K562 (cell line): ENCODE measurements around the gene CA7. TPM values are rescaled to one million over a fixed set of nuclear protein-coding genes. Genes with fewer than 3 reads are reported as not detected.

Source experiments
- ATF7 ChIP-seq: fragments of 450-650 bp; IDR thresholded peaks from 2 replicates; pipeline ENCODE4 v1.7.1; 2014; ENCODE audit warnings: mild to moderate bottlenecking, moderate library complexity
- CBX3 ChIP-seq, 2 experiments: IDR thresholded peaks; 1 replicate in 1 of 2; 2 replicates in 1 of 2; pipeline ENCODE4 v1.6.1; 2012; ENCODE audit warnings: inconsistent platforms in 2 of 2, low read length in 2 of 2, borderline replicate concordance in 1 of 2, control low read depth in 1 of 2
- CBX8 ChIP-seq: fragments of 200-600 bp; sonication (generic); IDR thresholded peaks from 2 replicates; pipeline ENCODE4 v1.6.1; 2012; ENCODE audit warnings: borderline replicate concordance, mixed run types, low read depth, mild to moderate bottlenecking, moderate library complexity, mixed read lengths, low read length, control low read depth, inconsistent platforms; ENCODE audit not compliant: poor library complexity, severe bottlenecking; ENCODE audit errors: extremely low read depth
- CEBPG ChIP-seq, 3 experiments: fragments of 200-800 bp in 1 of 3; sonication (Bioruptor generic) in 1 of 3; sonication (generic) in 1 of 3; formaldehyde crosslinking in 1 of 3; IDR thresholded peaks in 2 of 3; conservative IDR thresholded peaks in 1 of 3; 2 replicates each; pipeline versions ENCODE4 v1.6.1 to v1.8.0; 2016 to 2022; ENCODE audit warnings: missing compliant biosample characterization in 2 of 3, missing genetic modification characterization in 2 of 3, mild to moderate bottlenecking in 1 of 3, missing genetic modification reagents in 1 of 3
- CHCHD3 ChIP-seq: fragments of 250-450 bp; sonication (Bioruptor Pico); IDR thresholded peaks from 2 replicates; pipeline ENCODE4 v2.1.2; 2022; ENCODE audit warnings: mild to moderate bottlenecking
- CHD1 ChIP-seq: fragments of 200-600 bp; sonication (generic); IDR thresholded peaks from one replicate; pipeline ENCODE4 v1.6.1; 2012; ENCODE audit warnings: mild to moderate bottlenecking, moderate library complexity, low read length, inconsistent platforms
- CHD2 ChIP-seq: IDR thresholded peaks from 2 replicates; pipeline ENCODE4 v1.6.1; 2011; ENCODE audit warnings: low read depth, low read length
- CREBBP ChIP-seq: IDR thresholded peaks from one replicate; pipeline ENCODE4 v1.6.1; 2012; ENCODE audit warnings: low read depth, mild to moderate bottlenecking, control low read depth, inconsistent platforms, low read length
- DNMT1 ChIP-seq: fragments of 450-650 bp; IDR thresholded peaks from 2 replicates; pipeline ENCODE4 v1.6.1; 2016; ENCODE audit warnings: antibody characterized with exemption, mild to moderate bottlenecking
- DPF2 ChIP-seq: fragments of 450-650 bp; IDR thresholded peaks from 2 replicates; pipeline ENCODE4 v1.6.1; 2016
- EP400 ChIP-seq: fragments of 450-650 bp; IDR thresholded peaks from 2 replicates; pipeline ENCODE4 v1.6.1; 2017; ENCODE audit warnings: antibody characterized with exemption, mild to moderate bottlenecking, moderate library complexity
- ERF ChIP-seq: fragments of 450-650 bp; formaldehyde crosslinking; IDR thresholded peaks from 2 replicates; pipeline ENCODE4 v1.4.0; 2020; ENCODE audit warnings: mild to moderate bottlenecking, mixed read lengths
- ETV1 ChIP-seq: fragments of 450-650 bp; conservative IDR thresholded peaks from 2 replicates; pipeline ENCODE4 v1.6.1; 2016; ENCODE audit warnings: missing genetic modification characterization, control low read depth, low read depth, missing compliant biosample characterization
- MCM5 ChIP-seq: fragments of 450-650 bp; IDR thresholded peaks from 2 replicates; pipeline ENCODE4 v1.6.1; 2016; ENCODE audit warnings: low read depth
- RCOR1 ChIP-seq, 2 experiments: IDR thresholded peaks; 2 replicates each; pipeline ENCODE4 v1.6.1; 2012; ENCODE audit warnings: low read depth in 2 of 2, low read length in 2 of 2, borderline replicate concordance in 1 of 2, improper control_type of control experiment in 1 of 2
- SMARCA4 ChIP-seq: fragments of 450-650 bp; IDR thresholded peaks from 2 replicates; pipeline ENCODE4 v1.6.1; 2016
- SOX6 ChIP-seq: fragments of 450-650 bp; IDR thresholded peaks from 2 replicates; pipeline ENCODE4 v1.6.1; 2014; ENCODE audit warnings: mild to moderate bottlenecking
- TEAD4 ChIP-seq, 2 experiments: sonication (generic) in 1 of 2; formaldehyde crosslinking in 1 of 2; IDR thresholded peaks; 2 replicates each; pipeline versions ENCODE4 v1.6.1 to v1.8.0; 2012 to 2022; ENCODE audit warnings: borderline replicate concordance in 1 of 2, inconsistent platforms in 1 of 2, low read length in 1 of 2, mild to moderate bottlenecking in 1 of 2, missing genetic modification reagents in 1 of 2
- TRIM24 ChIP-seq, 2 experiments: fragments of 450-650 bp; IDR thresholded peaks; 2 replicates each; pipeline ENCODE4 v1.6.1; 2016
- XRCC4 ChIP-seq: IDR thresholded peaks from one replicate; pipeline ENCODE4 v1.6.1; 2011; ENCODE audit not compliant: insufficient read depth, insufficient read length; ENCODE audit errors: extremely low read depth
- ZC3H8 ChIP-seq: fragments of 450-650 bp; IDR thresholded peaks from 2 replicates; pipeline ENCODE4 v1.6.1; 2017
- ZNF239 ChIP-seq: fragments of 250-450 bp; sonication (Bioruptor Pico); IDR thresholded peaks from 2 replicates; pipeline ENCODE4 v1.4.0; 2020; ENCODE audit warnings: mild to moderate bottlenecking
- ZNF3 ChIP-seq: fragments of 250-450 bp; sonication (Bioruptor Pico); IDR thresholded peaks from 2 replicates; pipeline ENCODE4 v1.5.0; 2021; ENCODE audit warnings: mild to moderate bottlenecking, moderate library complexity
- ZNF431 ChIP-seq: sonication (generic); formaldehyde crosslinking; IDR thresholded peaks from 2 replicates; pipeline ENCODE4 v1.8.0; 2022; ENCODE audit warnings: mild to moderate bottlenecking, missing genetic modification reagents
- ZNF76 ChIP-seq: fragments of 250-450 bp; sonication (Bioruptor Pico); IDR thresholded peaks from 2 replicates; pipeline ENCODE4 v1.4.0; 2020; ENCODE audit warnings: mild to moderate bottlenecking, moderate library complexity, borderline replicate concordance
- polyA plus RNA-seq, 8 experiments: library from polyadenylated mRNA; depleted of rRNA in 4 of 8; stranded (reverse) in 5 of 8; unstranded in 3 of 8; fragments of >200 nt; fragmentation: Nextera tagmentation in 2 of 8; fragmentation: Illumina TruSeq in 1 of 8; extraction: Ambion mirVana in 2 of 8; extraction: Trizol in 1 of 8; gene quantifications; 2 replicates each; pipeline versions ENCODE4 v1.2.1 to v1.2.3, GENCODE V29; 2011 to 2014; ENCODE audit warnings: inconsistent platforms in 1 of 8, missing spikeins in 1 of 8
- total RNA-seq, 7 experiments: library from RNA; depleted of rRNA in 6 of 7; stranded (reverse); fragments of >200 nt in 6 of 7; fragmentation: Illumina TruSeq in 2 of 7; extraction: Trizol in 2 of 7; gene quantifications; 2 replicates each; pipeline versions ENCODE4 v1.2.1 to v1.2.3, GENCODE V29; 2011 to 2021; ENCODE audit warnings: low replicate concordance in 1 of 7
- TF ChIP-seq, protein P1 (sequence below): fragments of 450-650 bp; IDR thresholded peaks from 2 replicates; pipeline ENCODE4 v1.6.1; 2017; ENCODE audit warnings: antibody characterized with exemption, mild to moderate bottlenecking

Gene CA7
- total and polyA plus RNA-seq, 9 of the 15 experiments (the other 6 are each of a cell fraction or from before 2014, with no cell fraction given) = 0.03 to 0.07 (median 0.05) TPM; not detected in 5

DNA sequence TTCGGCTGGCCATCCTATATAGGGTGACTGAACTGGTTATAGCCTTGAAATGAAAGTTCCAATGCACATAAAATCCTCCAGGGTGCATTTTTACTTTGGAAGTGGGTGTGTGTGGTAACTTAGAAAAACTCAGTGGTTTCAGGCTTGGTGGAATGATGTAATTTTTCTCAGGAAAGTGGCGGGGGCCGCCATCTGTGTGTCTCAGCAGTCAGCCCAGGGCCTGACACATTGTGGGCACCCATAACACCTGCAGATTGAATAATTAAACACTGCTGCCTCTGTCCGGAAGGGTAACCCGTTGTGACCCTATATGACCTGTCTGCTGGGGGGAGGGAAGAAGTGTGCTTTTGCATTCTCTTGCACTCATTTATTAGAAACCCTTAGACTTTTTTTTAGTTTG is 33.9 kb downstream of the CA7 start (continued):
- TF ChIP-seq DNMT1 (no peak), ETV1 (peak; percentile 56), XRCC4 (no peak), EP400 (0 out of 2 replicates have a peak, but pooled peaks have one; percentile 12), ZNF3 (no peak), SMARCA4 (0 out of 2 replicates have a peak, but pooled peaks have one; percentile 10), TRIM24 (IDR thresholded peaks at IDR 0.05) (peak in 1 of 2 experiments; percentile 16; a peak in 1 of 4 replicates), CHD1 (no peak), ZNF76 (no peak), CREBBP (no peak), ZNF431 (no peak), CBX8 (no peak), ZNF239 (CRISPR knock-in tag) (no peak), ERF (CRISPR knock-in tag) (no peak), RCOR1 (IDR thresholded peaks at IDR 0.05; ENCODE audit: borderline replicate concordance in 1 of 2, low read depth in 2 of 2, low read length in 2 of 2) (no peak), ZC3H8 (no peak), CEBPG (CRISPR knock-in tag; IDR thresholded peaks at IDR 0.05) (no peak; the same call in 1 of the 2 replicates), CEBPG (tag; conservative IDR thresholded peaks at IDR 0.05 in 1 of 2, IDR thresholded peaks at IDR 0.05 in 1 of 2) (peak in 1 of 2 experiments; percentile 69; a peak in 2 of 4 replicates), CHCHD3 (CRISPR knock-in tag) (no peak), MCM5 (no peak), ATF7 (peak; percentile 62; the same call in 1 of the 2 replicates), SOX6 (0 out of 2 replicates have a peak, but pooled peaks have one; percentile 11), CHD2 (no peak), DPF2 (0 out of 2 replicates have a peak, but pooled peaks have one; percentile 22), CBX3 (IDR thresholded peaks at IDR 0.05; ENCODE audit: borderline replicate concordance in 1 of 2, low read length in 2 of 2) (no peak), TEAD4 (IDR thresholded peaks at IDR 0.05; ENCODE audit: low read length) (no peak), TEAD4 (CRISPR knock-in tag; IDR thresholded peaks at IDR 0.05; ENCODE audit: borderline replicate concordance) (no peak)
- TF ChIP-seq, protein P1, sequence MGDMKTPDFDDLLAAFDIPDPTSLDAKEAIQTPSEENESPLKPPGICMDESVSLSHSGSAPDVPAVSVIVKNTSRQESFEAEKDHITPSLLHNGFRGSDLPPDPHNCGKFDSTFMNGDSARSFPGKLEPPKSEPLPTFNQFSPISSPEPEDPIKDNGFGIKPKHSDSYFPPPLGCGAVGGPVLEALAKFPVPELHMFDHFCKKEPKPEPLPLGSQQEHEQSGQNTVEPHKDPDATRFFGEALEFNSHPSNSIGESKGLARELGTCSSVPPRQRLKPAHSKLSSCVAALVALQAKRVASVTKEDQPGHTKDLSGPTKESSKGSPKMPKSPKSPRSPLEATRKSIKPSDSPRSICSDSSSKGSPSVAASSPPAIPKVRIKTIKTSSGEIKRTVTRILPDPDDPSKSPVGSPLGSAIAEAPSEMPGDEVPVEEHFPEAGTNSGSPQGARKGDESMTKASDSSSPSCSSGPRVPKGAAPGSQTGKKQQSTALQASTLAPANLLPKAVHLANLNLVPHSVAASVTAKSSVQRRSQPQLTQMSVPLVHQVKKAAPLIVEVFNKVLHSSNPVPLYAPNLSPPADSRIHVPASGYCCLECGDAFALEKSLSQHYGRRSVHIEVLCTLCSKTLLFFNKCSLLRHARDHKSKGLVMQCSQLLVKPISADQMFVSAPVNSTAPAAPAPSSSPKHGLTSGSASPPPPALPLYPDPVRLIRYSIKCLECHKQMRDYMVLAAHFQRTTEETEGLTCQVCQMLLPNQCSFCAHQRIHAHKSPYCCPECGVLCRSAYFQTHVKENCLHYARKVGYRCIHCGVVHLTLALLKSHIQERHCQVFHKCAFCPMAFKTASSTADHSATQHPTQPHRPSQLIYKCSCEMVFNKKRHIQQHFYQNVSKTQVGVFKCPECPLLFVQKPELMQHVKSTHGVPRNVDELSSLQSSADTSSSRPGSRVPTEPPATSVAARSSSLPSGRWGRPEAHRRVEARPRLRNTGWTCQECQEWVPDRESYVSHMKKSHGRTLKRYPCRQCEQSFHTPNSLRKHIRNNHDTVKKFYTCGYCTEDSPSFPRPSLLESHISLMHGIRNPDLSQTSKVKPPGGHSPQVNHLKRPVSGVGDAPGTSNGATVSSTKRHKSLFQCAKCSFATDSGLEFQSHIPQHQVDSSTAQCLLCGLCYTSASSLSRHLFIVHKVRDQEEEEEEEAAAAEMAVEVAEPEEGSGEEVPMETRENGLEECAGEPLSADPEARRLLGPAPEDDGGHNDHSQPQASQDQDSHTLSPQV = 0 out of 2 replicates have a peak, but pooled peaks have one; percentile 36
